DND-41 (cell line): ENCODE measurements around the gene FRMD3.

Experiments used
- ATAC-seq: fragments of 200-7000 bp; cut with Tn5 transposase; 3 replicates; pipeline ENCODE4 v1.9.1; 2021; ENCODE audit warnings: low read depth; ENCODE audit not compliant: insufficient read depth
- DNase-seq: peaks from one replicate; pipeline ENCODE4 v3.0.0-alpha.2; 2020
- H2AFZ ChIP-seq: 2 replicates; pipeline ENCODE4 v1.6.0; 2012; ENCODE audit warnings: low read depth, low read length
- H3K27ac ChIP-seq: 2 replicates; pipeline ENCODE4 v1.5.1; 2012; ENCODE audit warnings: low read length, inconsistent platforms
- H3K27me3 ChIP-seq: fragments of 200-600 bp; sonication (generic); 2 replicates; pipeline ENCODE4 v1.6.0; 2012; ENCODE audit warnings: low read length, mild to moderate bottlenecking, inconsistent platforms; ENCODE audit not compliant: insufficient read depth, poor library complexity
- H3K36me3 ChIP-seq: 2 replicates; pipeline ENCODE4 v1.5.1; 2012; ENCODE audit warnings: low read length, inconsistent platforms; ENCODE audit not compliant: insufficient read depth
- H3K4me1 ChIP-seq: 2 replicates; pipeline ENCODE4 v1.5.1; 2012; ENCODE audit warnings: mild to moderate bottlenecking, low read length; ENCODE audit not compliant: insufficient read depth
- H3K4me2 ChIP-seq: 2 replicates; pipeline ENCODE4 v1.6.0; 2012; ENCODE audit warnings: mild to moderate bottlenecking, moderate library complexity, low read length, inconsistent platforms; ENCODE audit not compliant: insufficient read depth
- H3K4me3 ChIP-seq, 2 experiments: fragments of 200-600 bp in 1 of 2; shearing (Covaris generic) in 1 of 2; 2 replicates each; pipeline ENCODE4 v1.5.1; 2012 to 2016; ENCODE audit warnings: inconsistent platforms in 2 of 2, low read length in 2 of 2, mild to moderate bottlenecking in 2 of 2, low read depth in 1 of 2, moderate library complexity in 1 of 2
- H3K79me2 ChIP-seq: 2 replicates; pipeline ENCODE4 v1.6.0; 2012; ENCODE audit warnings: low read length, inconsistent platforms; ENCODE audit not compliant: insufficient read depth
- H3K9ac ChIP-seq: 2 replicates; pipeline ENCODE4 v1.6.0; 2012; ENCODE audit warnings: low read depth, mild to moderate bottlenecking, inconsistent platforms, low read length, moderate library complexity
- H3K9me3 ChIP-seq: 2 replicates; pipeline ENCODE4 v1.5.1; 2012; ENCODE audit warnings: low read length, moderate library complexity, mild to moderate bottlenecking, inconsistent platforms; ENCODE audit not compliant: insufficient read depth, severe bottlenecking
- H4K20me1 ChIP-seq: 2 replicates; pipeline ENCODE4 v1.6.0; 2012; ENCODE audit warnings: low read length; ENCODE audit not compliant: insufficient read depth
- EZH2 ChIP-seq: IDR thresholded peaks from 3 replicates; pipeline ENCODE4 v1.6.1; 2012; ENCODE audit warnings: borderline replicate concordance, low read depth, mild to moderate bottlenecking, moderate library complexity, low read length, inconsistent platforms; ENCODE audit not compliant: severe bottlenecking
- TF ChIP-seq, protein P1 (sequence below): IDR thresholded peaks from 2 replicates; pipeline ENCODE4 v1.5.1; 2012; ENCODE audit warnings: borderline replicate concordance, low read length, moderate library complexity, mild to moderate bottlenecking; ENCODE audit not compliant: poor library complexity, severe bottlenecking; ENCODE audit errors: extremely low read depth

The FRMD3 gene

DNA sequence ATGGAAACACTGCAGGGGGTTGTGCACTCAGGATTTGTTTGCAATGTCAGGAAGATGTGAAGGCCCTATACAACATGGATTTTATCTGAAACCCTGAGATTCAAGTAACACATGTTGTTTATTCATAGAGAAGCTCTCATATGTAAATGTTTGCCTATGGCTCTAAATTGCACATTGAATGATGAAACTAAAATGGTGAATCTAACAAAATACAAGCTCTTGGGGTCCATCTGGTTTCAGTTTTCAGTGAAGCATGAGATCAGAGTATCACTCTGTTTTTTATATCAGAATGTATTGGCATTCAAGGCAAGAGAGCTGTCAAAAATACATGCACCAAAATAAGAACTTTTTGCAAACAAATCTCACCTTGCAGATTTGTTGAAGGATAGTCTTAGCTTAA, 19.6 kb upstream of the FRMD3 start:
- H3K27ac ChIP-seq, result no peak overlapping the region
- no peaks in the 10 kb centered on the region for H4K20me1 ChIP-seq
- TF ChIP-seq, protein P1, sequence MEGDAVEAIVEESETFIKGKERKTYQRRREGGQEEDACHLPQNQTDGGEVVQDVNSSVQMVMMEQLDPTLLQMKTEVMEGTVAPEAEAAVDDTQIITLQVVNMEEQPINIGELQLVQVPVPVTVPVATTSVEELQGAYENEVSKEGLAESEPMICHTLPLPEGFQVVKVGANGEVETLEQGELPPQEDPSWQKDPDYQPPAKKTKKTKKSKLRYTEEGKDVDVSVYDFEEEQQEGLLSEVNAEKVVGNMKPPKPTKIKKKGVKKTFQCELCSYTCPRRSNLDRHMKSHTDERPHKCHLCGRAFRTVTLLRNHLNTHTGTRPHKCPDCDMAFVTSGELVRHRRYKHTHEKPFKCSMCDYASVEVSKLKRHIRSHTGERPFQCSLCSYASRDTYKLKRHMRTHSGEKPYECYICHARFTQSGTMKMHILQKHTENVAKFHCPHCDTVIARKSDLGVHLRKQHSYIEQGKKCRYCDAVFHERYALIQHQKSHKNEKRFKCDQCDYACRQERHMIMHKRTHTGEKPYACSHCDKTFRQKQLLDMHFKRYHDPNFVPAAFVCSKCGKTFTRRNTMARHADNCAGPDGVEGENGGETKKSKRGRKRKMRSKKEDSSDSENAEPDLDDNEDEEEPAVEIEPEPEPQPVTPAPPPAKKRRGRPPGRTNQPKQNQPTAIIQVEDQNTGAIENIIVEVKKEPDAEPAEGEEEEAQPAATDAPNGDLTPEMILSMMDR, result no peak
- TF ChIP-seq EZH2, result no peak
- ATAC-seq, result no peak
- H3K9ac ChIP-seq, result no peak overlapping the region
- H3K4me3 ChIP-seq, result no peak overlapping the region
- H2AFZ ChIP-seq, result no peak overlapping the region
- DNase-seq, result no peak
- no peaks in the 10 kb centered on the region for H3K4me1 ChIP-seq
- H3K9me3 ChIP-seq, result no peaks in the 10 kb centered on the region
- no peak overlapping the region for H3K4me2 ChIP-seq
- no peaks in the 10 kb centered on the region for H3K27me3 ChIP-seq
- no peaks in the 10 kb centered on the region for H3K79me2 ChIP-seq
- no peaks in the 10 kb centered on the region for H3K36me3 ChIP-seq

GRCh38 chr9:83557317-83557716, 19.1 kb upstream of the FRMD3 start:
- H3K4me1 ChIP-seq, result no peaks in the 10 kb centered on the region
- H3K79me2 ChIP-seq, result no peaks in the 10 kb centered on the region
- H3K27ac ChIP-seq, result no peak overlapping the region
- no peaks in the 10 kb centered on the region for H3K9me3 ChIP-seq
- H3K4me2 ChIP-seq, result no peak overlapping the region
- H2AFZ ChIP-seq, result no peak overlapping the region
- H4K20me1 ChIP-seq, result no peaks in the 10 kb centered on the region
- ATAC-seq (no peak), DNase-seq (no peak)
- H3K27me3 ChIP-seq, result no peaks in the 10 kb centered on the region
- no peaks in the 10 kb centered on the region for H3K36me3 ChIP-seq
- no peak for TF ChIP-seq EZH2
- TF ChIP-seq, protein P1, result no peak
- no peak overlapping the region for H3K9ac ChIP-seq
- H3K4me3 ChIP-seq, result no peak overlapping the region

DNA sequence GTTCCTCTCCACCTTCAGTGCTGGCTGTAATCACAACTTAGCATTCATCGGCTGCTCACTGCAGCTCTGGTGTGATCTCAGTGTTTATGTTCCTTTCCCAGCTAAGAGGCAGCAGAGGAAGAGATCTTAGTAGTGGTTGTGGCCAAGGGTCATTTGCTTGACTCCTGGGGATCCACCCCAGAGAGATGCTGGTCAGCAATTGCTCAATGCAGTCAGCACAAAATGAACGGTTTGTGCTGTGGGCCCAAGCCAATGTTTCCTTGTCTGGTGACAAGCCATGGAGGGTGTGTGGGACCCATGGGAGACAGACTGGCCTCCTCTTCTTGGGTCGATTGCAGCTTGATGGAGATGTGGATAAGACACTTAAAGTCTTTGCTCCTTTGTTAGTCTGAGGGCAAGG, 16.1 kb upstream of the FRMD3 start:
- Histone ChIP-seq H3K4me2 (no peak overlapping the region), H3K27me3 (no peaks in the 10 kb centered on the region), H3K27ac (no peak overlapping the region), H3K4me3 (no peak overlapping the region), H3K9ac (no peak overlapping the region), H2AFZ (no peak overlapping the region), H3K79me2 (no peaks in the 10 kb centered on the region), H3K9me3 (no peaks in the 10 kb centered on the region), H3K4me1 (no peaks in the 10 kb centered on the region), H4K20me1 (no peaks in the 10 kb centered on the region), H3K36me3 (no peaks in the 10 kb centered on the region)
- DNase-seq (no peak), ATAC-seq (no peak)
- TF ChIP-seq, protein P1, result no peak
- TF ChIP-seq EZH2, result no peak

DNA sequence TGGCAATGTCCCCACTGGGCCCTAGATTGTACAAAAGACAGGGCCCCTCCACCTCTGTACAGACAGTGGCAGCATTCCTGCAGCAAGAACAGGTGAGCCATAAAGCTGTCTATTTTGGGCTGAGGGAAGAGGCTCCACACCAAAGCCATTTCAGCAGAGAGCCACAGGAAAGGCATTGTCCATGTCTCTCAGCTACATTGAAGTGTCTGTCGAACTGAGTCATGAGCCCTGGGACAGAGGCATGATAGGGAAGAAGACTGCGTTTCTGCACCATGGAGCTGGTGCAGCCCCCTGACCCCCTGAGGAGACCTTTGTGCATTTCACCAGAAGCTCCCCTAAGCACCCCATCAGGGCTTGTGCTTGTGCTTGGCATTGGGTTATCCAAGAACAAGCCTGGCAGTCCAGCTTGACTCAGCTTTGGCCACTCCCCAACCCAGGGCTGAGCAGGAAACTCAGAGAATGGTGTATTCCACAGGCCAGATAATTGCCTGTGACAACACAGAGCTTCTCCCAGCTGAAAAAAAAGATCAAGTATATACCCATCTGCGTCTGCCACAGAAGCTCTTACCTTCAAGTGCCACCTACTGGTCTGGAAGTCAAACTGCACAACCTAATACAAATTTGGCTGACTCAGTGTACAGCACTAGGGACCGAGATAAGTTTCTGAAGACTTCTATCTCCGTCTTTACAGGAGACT, 5.9 kb upstream of the FRMD3 start:
- Histone ChIP-seq H4K20me1 (no peaks in the 10 kb centered on the region), H3K4me1 (no peaks in the 10 kb centered on the region), H3K36me3 (no peaks in the 10 kb centered on the region), H3K9ac (no peak overlapping the region), H2AFZ (no peak overlapping the region), H3K27me3 (no peaks in the 10 kb centered on the region), H3K4me3 (no peak overlapping the region), H3K27ac (no peak overlapping the region), H3K9me3 (no peaks in the 10 kb centered on the region), H3K4me2 (no peak overlapping the region), H3K79me2 (no peaks in the 10 kb centered on the region)
- DNase-seq (peak; percentile 6), ATAC-seq (peak; percentile 67)
- no peak for TF ChIP-seq EZH2
- TF ChIP-seq, protein P1, result peak; percentile 69
